H9 (cell line): ENCODE results near the gene NSG1. TPM values are rescaled to one million over a fixed set of nuclear protein-coding genes. Genes with fewer than 3 reads are reported as not detected.

Experiments
- DNase-seq: peaks from one replicate; pipeline ENCODE4 v3.0.0-alpha.2; 2017
- H2AFZ ChIP-seq: one replicate; pipeline ENCODE4 v1.6.1; 2013; ENCODE audit warnings: mild to moderate bottlenecking, low read length, control low read depth, moderate library complexity
- H2AK5ac ChIP-seq: 2 replicates; pipeline ENCODE4 v1.6.1; 2013; ENCODE audit warnings: low read length, control low read depth, mixed read lengths; ENCODE audit not compliant: insufficient read length
- H2BK120ac ChIP-seq: one replicate; pipeline ENCODE4 v1.6.1; 2013; ENCODE audit warnings: low read depth, mild to moderate bottlenecking, low read length, control low read depth, inconsistent platforms; ENCODE audit not compliant: poor library complexity, severe bottlenecking
- H2BK12ac ChIP-seq: 2 replicates; pipeline ENCODE4 v1.6.1; 2013; ENCODE audit warnings: low read length, control low read depth, mixed read lengths, low read depth; ENCODE audit not compliant: insufficient read length
- H2BK15ac ChIP-seq: 2 replicates; pipeline ENCODE4 v1.6.1; 2013; ENCODE audit warnings: low read depth, low read length, control low read depth
- H2BK20ac ChIP-seq: one replicate; pipeline ENCODE4 v1.6.1; 2013; ENCODE audit warnings: low read depth, mild to moderate bottlenecking, low read length, control low read depth, inconsistent platforms; ENCODE audit not compliant: poor library complexity, severe bottlenecking
- H2BK5ac ChIP-seq: 2 replicates; pipeline ENCODE4 v1.6.1; 2013; ENCODE audit warnings: low read length, control low read depth, mixed read lengths; ENCODE audit not compliant: insufficient read length
- H3K14ac ChIP-seq: 2 replicates; pipeline ENCODE4 v1.6.1; 2013; ENCODE audit warnings: low read length, control low read depth; ENCODE audit not compliant: insufficient read depth
- H3K18ac ChIP-seq: 2 replicates; pipeline ENCODE4 v1.6.1; 2013; ENCODE audit warnings: low read depth, mild to moderate bottlenecking, mixed read lengths, low read length, control low read depth; ENCODE audit not compliant: insufficient read length
- H3K23ac ChIP-seq: 2 replicates; pipeline ENCODE4 v1.6.1; 2013; ENCODE audit warnings: low read length, control low read depth, mixed read lengths, low read depth; ENCODE audit not compliant: insufficient read length
- H3K23me2 ChIP-seq: 2 replicates; pipeline ENCODE4 v1.6.1; 2013; ENCODE audit warnings: low read depth, mild to moderate bottlenecking, mixed read lengths, low read length, control low read depth; ENCODE audit not compliant: insufficient read length, poor library complexity, severe bottlenecking
- H3K27ac ChIP-seq: 2 replicates; pipeline ENCODE4 v1.5.1; 2013; ENCODE audit warnings: low read length, control low read depth, mixed read lengths, low read depth; ENCODE audit not compliant: insufficient read length
- H3K27me3 ChIP-seq: 2 replicates; pipeline ENCODE4 v1.6.1; 2013; ENCODE audit warnings: low read length, control low read depth, inconsistent platforms; ENCODE audit not compliant: insufficient read depth
- H3K4ac ChIP-seq: 2 replicates; pipeline ENCODE4 v1.6.1; 2013; ENCODE audit warnings: low read depth, mild to moderate bottlenecking, control low read depth, inconsistent platforms, low read length, moderate library complexity
- H3K4me1 ChIP-seq: 2 replicates; pipeline ENCODE4 v1.6.1; 2013; ENCODE audit warnings: low read length, control low read depth, inconsistent platforms; ENCODE audit not compliant: insufficient read depth
- H3K4me2 ChIP-seq: 2 replicates; pipeline ENCODE4 v1.6.1; 2013; ENCODE audit warnings: low read length, control low read depth, mixed read lengths; ENCODE audit not compliant: insufficient read length, insufficient read depth
- H3K56ac ChIP-seq: 2 replicates; pipeline ENCODE4 v1.6.1; 2013; ENCODE audit warnings: low read depth, mild to moderate bottlenecking, mixed read lengths, low read length, control low read depth; ENCODE audit not compliant: insufficient read length
- H3K79me1 ChIP-seq: 2 replicates; pipeline ENCODE4 v1.6.1; 2013; ENCODE audit warnings: low read depth, mild to moderate bottlenecking, moderate library complexity, low read length, control low read depth, inconsistent platforms; ENCODE audit not compliant: insufficient read depth, poor library complexity, severe bottlenecking
- H3K79me2 ChIP-seq: 2 replicates; pipeline ENCODE4 v1.6.1; 2013; ENCODE audit warnings: low read length, control low read depth, inconsistent platforms; ENCODE audit not compliant: insufficient read depth
- H3K9ac ChIP-seq: 2 replicates; pipeline ENCODE4 v1.6.1; 2013; ENCODE audit warnings: low read length, control low read depth, mixed read lengths; ENCODE audit not compliant: insufficient read length; ENCODE audit errors: extremely low read depth
- H3K9me3 ChIP-seq: one replicate; pipeline ENCODE4 v1.6.1; 2013; ENCODE audit warnings: low read depth, low read length, inconsistent platforms; ENCODE audit not compliant: control insufficient read depth
- H3T11ph ChIP-seq: one replicate; pipeline ENCODE4 v1.6.1; 2013; ENCODE audit warnings: mild to moderate bottlenecking, low read length, control low read depth, inconsistent platforms
- H4K20me1 ChIP-seq: one replicate; pipeline ENCODE4 v1.6.1; 2013; ENCODE audit not compliant: control insufficient read depth, insufficient read length, insufficient read depth
- H4K5ac ChIP-seq: 2 replicates; pipeline ENCODE4 v1.6.1; 2013; ENCODE audit warnings: low read depth, mild to moderate bottlenecking, mixed read lengths, low read length, control low read depth; ENCODE audit not compliant: insufficient read length
- H4K8ac ChIP-seq: replicated peaks from 2 replicates; pipeline ENCODE4 v1.6.1; 2013; ENCODE audit warnings: low read length, control low read depth, mixed read lengths, low read depth; ENCODE audit not compliant: insufficient read length
- H4K91ac ChIP-seq: 2 replicates; pipeline ENCODE4 v1.6.1; 2013; ENCODE audit warnings: low read depth, mild to moderate bottlenecking, moderate library complexity, mixed read lengths, low read length, control low read depth; ENCODE audit not compliant: insufficient read length
- H3K27ac Mint-ChIP-seq, 3 experiments: 2 replicates in 2 of 3; 3 replicates in 1 of 3; pipeline ENCODE4 v1.8.0; 2020 to 2021; ENCODE audit warnings: mixed read lengths in 3 of 3, mild to moderate bottlenecking in 1 of 3, moderate library complexity in 1 of 3
- H3K27me3 Mint-ChIP-seq: 2 replicates; pipeline ENCODE4 v1.8.0; 2021; ENCODE audit warnings: low read depth, mild to moderate bottlenecking, moderate library complexity, mixed read lengths
- H3K36me3 Mint-ChIP-seq, 3 experiments: 2 replicates in 2 of 3; 3 replicates in 1 of 3; pipeline ENCODE4 v1.8.0; 2020 to 2021; ENCODE audit warnings: low read depth in 3 of 3, mixed read lengths in 3 of 3; ENCODE audit not compliant: insufficient read depth in 1 of 3
- H3K4me1 Mint-ChIP-seq, 2 experiments: 2 replicates each; pipeline ENCODE4 v1.8.0; 2020; ENCODE audit warnings: mixed read lengths in 2 of 2
- H3K4me3 Mint-ChIP-seq, 2 experiments: 2 replicates in 1 of 2; 3 replicates in 1 of 2; pipeline ENCODE4 v1.8.0; 2020 to 2021; ENCODE audit warnings: mild to moderate bottlenecking in 2 of 2, mixed read lengths in 2 of 2, moderate library complexity in 1 of 2
- H3K9me3 Mint-ChIP-seq, 2 experiments: 2 replicates in 1 of 2; 3 replicates in 1 of 2; pipeline ENCODE4 v1.8.0; 2020; ENCODE audit warnings: mild to moderate bottlenecking in 2 of 2, mixed read lengths in 2 of 2, moderate library complexity in 1 of 2
- WGBS: extraction: QIAGEN DNeasy Blood & Tissue Kit; methylation state at CpG from one replicate; pipeline ENCODE4 v1.1.7; 2013; ENCODE audit warnings: missing lambda C conversion rate, low lambda C conversion rate, mixed read lengths; ENCODE audit not compliant: insufficient read length; ENCODE audit errors: extremely low coverage; 5-methylcytosine and 5-hydroxymethylcytosine counted together
- total RNA-seq: library from RNA; stranded (reverse); gene quantifications from 2 replicates; pipeline ENCODE4 v1.2.1, GENCODE V29; 2021
- TF ChIP-seq, protein P1 (sequence below): fragments of 200-600 bp; sonication (generic); conservative IDR thresholded peaks from 3 replicates; pipeline ENCODE4 v1.8.0; 2021; ENCODE audit warnings: antibody characterized with exemption, mild to moderate bottlenecking

The NSG1 gene
- total RNA-seq, 1 experiment from 2014 or later, result 9.3 TPM

DNA sequence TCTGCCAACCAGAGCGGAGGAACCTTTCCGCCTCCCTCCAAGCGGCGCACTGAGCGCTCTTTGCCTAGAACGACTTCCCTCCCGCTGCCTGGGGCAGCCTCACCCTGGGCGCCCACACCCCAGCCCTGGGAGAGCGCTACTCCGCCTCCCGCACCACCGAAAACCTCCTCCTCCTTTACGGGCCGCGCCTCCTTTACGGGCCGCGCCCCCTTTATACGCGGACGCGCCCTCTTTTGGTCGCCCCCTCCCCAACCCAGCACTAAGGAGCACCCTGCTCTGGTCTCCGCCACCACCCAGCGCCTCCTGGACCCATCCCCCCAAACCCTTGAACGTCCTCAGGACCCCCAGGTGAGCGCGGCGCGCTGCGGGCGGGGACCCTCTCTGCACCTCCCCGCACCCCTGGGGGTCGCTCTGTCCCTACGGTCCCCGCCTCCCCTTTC, 586 bp upstream of the NSG1 start:
- no peak overlapping the region for H3K56ac ChIP-seq
- no peaks in the 10 kb centered on the region for H3K9me3 Mint-ChIP-seq
- no peak overlapping the region for H3K4ac ChIP-seq
- H2BK12ac ChIP-seq, result no peak overlapping the region
- H2BK15ac ChIP-seq, result no peak overlapping the region
- no peak overlapping the region for H3K18ac ChIP-seq
- H3K23me2 ChIP-seq, result peaks cover 16% of the 10 kb centered on the region
- H3K79me1 ChIP-seq, result no peaks in the 10 kb centered on the region
- H2BK120ac ChIP-seq, result no peak overlapping the region
- H2AK5ac ChIP-seq, result no peak overlapping the region
- no peak overlapping the region for H2BK20ac ChIP-seq
- TF ChIP-seq, protein P1, sequence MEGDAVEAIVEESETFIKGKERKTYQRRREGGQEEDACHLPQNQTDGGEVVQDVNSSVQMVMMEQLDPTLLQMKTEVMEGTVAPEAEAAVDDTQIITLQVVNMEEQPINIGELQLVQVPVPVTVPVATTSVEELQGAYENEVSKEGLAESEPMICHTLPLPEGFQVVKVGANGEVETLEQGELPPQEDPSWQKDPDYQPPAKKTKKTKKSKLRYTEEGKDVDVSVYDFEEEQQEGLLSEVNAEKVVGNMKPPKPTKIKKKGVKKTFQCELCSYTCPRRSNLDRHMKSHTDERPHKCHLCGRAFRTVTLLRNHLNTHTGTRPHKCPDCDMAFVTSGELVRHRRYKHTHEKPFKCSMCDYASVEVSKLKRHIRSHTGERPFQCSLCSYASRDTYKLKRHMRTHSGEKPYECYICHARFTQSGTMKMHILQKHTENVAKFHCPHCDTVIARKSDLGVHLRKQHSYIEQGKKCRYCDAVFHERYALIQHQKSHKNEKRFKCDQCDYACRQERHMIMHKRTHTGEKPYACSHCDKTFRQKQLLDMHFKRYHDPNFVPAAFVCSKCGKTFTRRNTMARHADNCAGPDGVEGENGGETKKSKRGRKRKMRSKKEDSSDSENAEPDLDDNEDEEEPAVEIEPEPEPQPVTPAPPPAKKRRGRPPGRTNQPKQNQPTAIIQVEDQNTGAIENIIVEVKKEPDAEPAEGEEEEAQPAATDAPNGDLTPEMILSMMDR, result no peak
- WGBS, result no CpG with 5 or more reads among the region's 36 CpGs
- no peak overlapping the region for H4K91ac ChIP-seq
- no peaks in the 10 kb centered on the region for H3K79me2 ChIP-seq
- H3K27me3 ChIP-seq, result peaks cover 2% of the 10 kb centered on the region; the same call in 1 of the 2 replicates
- no peak overlapping the region for H2BK5ac ChIP-seq
- DNase-seq, result peak; percentile 59
- no peak overlapping the region for H3K23ac ChIP-seq
- H3K9ac ChIP-seq, result no peak overlapping the region
- peaks cover 87% of the 10 kb centered on the region for H3K27me3 Mint-ChIP-seq
- H3K4me2 ChIP-seq, result peak overlapping the region; percentile 49
- no peak overlapping the region for H3K27ac Mint-ChIP-seq
- peaks cover 0 to 2% (median under 1%) of the 10 kb centered on the region in 3 experiments; a peak in 3 of 7 replicates for H3K36me3 Mint-ChIP-seq
- no peak overlapping the region for H2AFZ ChIP-seq
- no peak overlapping the region for H4K5ac ChIP-seq
- peak overlapping the region; percentile 67 to 87 for H3K4me3 Mint-ChIP-seq
- H3T11ph ChIP-seq, result no peak overlapping the region
- H3K14ac ChIP-seq, result no peak overlapping the region
- H4K8ac ChIP-seq, result no peak overlapping the region
- H4K20me1 ChIP-seq, result no peaks in the 10 kb centered on the region
- no peaks in the 10 kb centered on the region for H3K9me3 ChIP-seq
- peaks cover 13 to 20% of the 10 kb centered on the region in 2 experiments for H3K4me1 Mint-ChIP-seq
- H3K4me1 ChIP-seq, result peaks cover 2% of the 10 kb centered on the region; the same call in 1 of the 2 replicates
- no peak overlapping the region for H3K27ac ChIP-seq
